Mesendoderm (in vitro differentiated cells): ENCODE results near the gene CFB.

Experiments used
- DNase-seq: peaks from one replicate; pipeline ENCODE4 v3.0.0; 2013
- H2AK5ac ChIP-seq: 2 replicates; pipeline ENCODE4 v1.6.1; 2013; ENCODE audit warnings: low read length, inconsistent platforms
- H2BK120ac ChIP-seq: 2 replicates; pipeline ENCODE4 v1.6.1; 2013; ENCODE audit warnings: low read depth, mild to moderate bottlenecking, low read length, moderate library complexity, mixed read lengths
- H2BK15ac ChIP-seq: replicated peaks from 2 replicates; pipeline ENCODE4 v1.6.1; 2013; ENCODE audit warnings: low read depth, mild to moderate bottlenecking, moderate library complexity
- H2BK5ac ChIP-seq: 2 replicates; pipeline ENCODE4 v1.6.1; 2013; ENCODE audit warnings: low read length, inconsistent platforms
- H3K18ac ChIP-seq: 2 replicates; pipeline ENCODE4 v1.6.1; 2013; ENCODE audit warnings: mild to moderate bottlenecking, low read length, mixed read lengths
- H3K23ac ChIP-seq: one replicate; pipeline ENCODE4 v1.6.1; 2013; ENCODE audit warnings: low read length
- H3K27ac ChIP-seq: 2 replicates; pipeline ENCODE4 v1.5.1; 2013; ENCODE audit warnings: low read depth, mild to moderate bottlenecking, inconsistent platforms, low read length, moderate library complexity
- H3K27me3 ChIP-seq: 2 replicates; pipeline ENCODE4 v1.6.1; 2013; ENCODE audit warnings: low read length, control low read depth, mild to moderate bottlenecking, inconsistent platforms; ENCODE audit not compliant: insufficient read depth, poor library complexity
- H3K36me3 ChIP-seq: 2 replicates; pipeline ENCODE4 v1.6.1; 2013; ENCODE audit warnings: low read length, inconsistent platforms; ENCODE audit not compliant: control insufficient read depth, insufficient read depth
- H3K4ac ChIP-seq: one replicate; pipeline ENCODE4 v1.6.1; 2013; ENCODE audit warnings: low read depth, mild to moderate bottlenecking, low read length, moderate library complexity
- H3K4me1 ChIP-seq: 2 replicates; pipeline ENCODE4 v1.6.1; 2013; ENCODE audit warnings: low read depth, low read length, inconsistent platforms; ENCODE audit not compliant: control insufficient read depth
- H3K4me2 ChIP-seq: 2 replicates; pipeline ENCODE4 v1.6.1; 2013; ENCODE audit warnings: low read length
- H3K4me3 ChIP-seq: 2 replicates; pipeline ENCODE4 v1.5.1; 2013; ENCODE audit warnings: mild to moderate bottlenecking, low read length
- H3K56ac ChIP-seq: one replicate; pipeline ENCODE4 v1.6.1; 2013; ENCODE audit warnings: low read length
- H3K79me1 ChIP-seq: 2 replicates; pipeline ENCODE4 v1.6.1; 2013; ENCODE audit warnings: low read length, inconsistent platforms
- H3K79me2 ChIP-seq: 2 replicates; pipeline ENCODE4 v1.6.1; 2013; ENCODE audit warnings: mild to moderate bottlenecking, low read length; ENCODE audit not compliant: control insufficient read depth, insufficient read depth
- H3K9ac ChIP-seq: 2 replicates; pipeline ENCODE4 v1.6.1; 2013; ENCODE audit warnings: low read length, inconsistent platforms
- H4K5ac ChIP-seq: one replicate; pipeline ENCODE4 v1.6.1; 2013; ENCODE audit warnings: low read length
- H4K8ac ChIP-seq: one replicate; pipeline ENCODE4 v1.6.1; 2013; ENCODE audit warnings: low read depth, mild to moderate bottlenecking, control low read depth, low read length, moderate library complexity
- WGBS: extraction: QIAGEN DNeasy Blood & Tissue Kit; methylation state at CpG from one replicate; pipeline ENCODE4 v1.1.7; 2013; ENCODE audit warnings: low lambda C conversion rate, missing lambda C conversion rate; ENCODE audit not compliant: insufficient coverage; ENCODE audit errors: extremely low coverage; 5-methylcytosine and 5-hydroxymethylcytosine counted together

CFB gene

GRCh38 chr6:31948306-31948705 lies 2.4 kb downstream of the CFB start:
- H3K36me3 ChIP-seq, result no peaks in the 10 kb centered on the region
- no peak overlapping the region for H2BK15ac ChIP-seq
- H2BK120ac ChIP-seq, result no peak overlapping the region
- no peak overlapping the region for H3K27ac ChIP-seq
- no peak overlapping the region for H4K8ac ChIP-seq
- H3K18ac ChIP-seq, result no peak overlapping the region
- H3K56ac ChIP-seq, result no peak overlapping the region
- H3K4ac ChIP-seq, result no peak overlapping the region
- no peak overlapping the region for H4K5ac ChIP-seq
- no peak overlapping the region for H3K23ac ChIP-seq
- no CpG with 5 or more reads among the region's 5 CpGs for WGBS
- no peak overlapping the region for H2AK5ac ChIP-seq
- no peak overlapping the region for H3K4me3 ChIP-seq
- no peak overlapping the region for H2BK5ac ChIP-seq
- no peak for DNase-seq
- H3K79me2 ChIP-seq, result no peaks in the 10 kb centered on the region
- H3K4me1 ChIP-seq, result no peaks in the 10 kb centered on the region
- H3K27me3 ChIP-seq, result no peaks in the 10 kb centered on the region
- H3K79me1 ChIP-seq, result no peaks in the 10 kb centered on the region
- H3K4me2 ChIP-seq, result no peak overlapping the region
- H3K9ac ChIP-seq, result no peak overlapping the region

GRCh38 chr6:31948753-31949413 lies 3.0 kb downstream of the CFB start:
- no peak overlapping the region for H3K56ac ChIP-seq
- H3K4me2 ChIP-seq, result no peak overlapping the region
- no peak overlapping the region for H3K4me3 ChIP-seq
- no CpG with 5 or more reads among the region's 6 CpGs for WGBS
- H3K23ac ChIP-seq, result no peak overlapping the region
- no peak overlapping the region for H3K4ac ChIP-seq
- no peaks in the 10 kb centered on the region for H3K4me1 ChIP-seq
- no peak overlapping the region for H4K5ac ChIP-seq
- no peak overlapping the region for H2BK15ac ChIP-seq
- no peak overlapping the region for H3K9ac ChIP-seq
- H2AK5ac ChIP-seq, result no peak overlapping the region
- no peak for DNase-seq
- no peak overlapping the region for H3K27ac ChIP-seq
- H2BK5ac ChIP-seq, result no peak overlapping the region
- peaks cover 2% of the 10 kb centered on the region for H3K36me3 ChIP-seq
- no peaks in the 10 kb centered on the region for H3K79me2 ChIP-seq
- no peaks in the 10 kb centered on the region for H3K27me3 ChIP-seq
- no peak overlapping the region for H2BK120ac ChIP-seq
- H3K18ac ChIP-seq, result no peak overlapping the region
- no peaks in the 10 kb centered on the region for H3K79me1 ChIP-seq
- no peak overlapping the region for H4K8ac ChIP-seq

- Histone ChIP-seq H3K36me3 (peaks cover 2% of the 10 kb centered on the region), H3K4me1 (no peaks in the 10 kb centered on the region), H3K4me2 (no peak overlapping the region), H3K79me2 (no peaks in the 10 kb centered on the region), H3K18ac (no peak overlapping the region), H4K8ac (no peak overlapping the region), H2AK5ac (no peak overlapping the region), H3K23ac (no peak overlapping the region), H4K5ac (no peak overlapping the region), H3K79me1 (no peaks in the 10 kb centered on the region), H2BK5ac (no peak overlapping the region), H3K27me3 (no peaks in the 10 kb centered on the region), H2BK15ac (no peak overlapping the region), H2BK120ac (no peak overlapping the region), H3K9ac (no peak overlapping the region), H3K4ac (no peak overlapping the region), H3K27ac (no peak overlapping the region), H3K56ac (no peak overlapping the region), H3K4me3 (no peak overlapping the region)
- WGBS, result no CpG with 5 or more reads among the region's 7 CpGs
- DNase-seq, result no peak
These were observed 4.1 kb downstream of the CFB start for GRCh38 chr6:31949926-31950548.

GRCh38 chr6:31952140-31952805 lies 6.4 kb downstream of the CFB start:
- WGBS, result no CpG with 5 or more reads among the region's 5 CpGs
- H3K23ac ChIP-seq, result no peak overlapping the region
- no peak overlapping the region for H4K8ac ChIP-seq
- no peaks in the 10 kb centered on the region for H3K4me1 ChIP-seq
- H2AK5ac ChIP-seq, result no peak overlapping the region
- no peaks in the 10 kb centered on the region for H3K27me3 ChIP-seq
- H3K27ac ChIP-seq, result no peak overlapping the region
- H3K4ac ChIP-seq, result no peak overlapping the region
- no peak overlapping the region for H2BK5ac ChIP-seq
- H3K9ac ChIP-seq, result no peak overlapping the region
- no peak overlapping the region for H2BK120ac ChIP-seq
- peaks cover 3% of the 10 kb centered on the region for H3K79me1 ChIP-seq
- no peak overlapping the region for H3K56ac ChIP-seq
- no peaks in the 10 kb centered on the region for H3K79me2 ChIP-seq
- H3K4me2 ChIP-seq, result no peak overlapping the region
- no peak overlapping the region for H4K5ac ChIP-seq
- no peak overlapping the region for H2BK15ac ChIP-seq
- H3K4me3 ChIP-seq, result no peak overlapping the region
- H3K18ac ChIP-seq, result no peak overlapping the region
- peak; percentile 60 for DNase-seq
- peaks cover 6% of the 10 kb centered on the region for H3K36me3 ChIP-seq

- no peak overlapping the region for H3K18ac ChIP-seq
- H2BK120ac ChIP-seq, result no peak overlapping the region
- H3K4me3 ChIP-seq, result no peak overlapping the region
- H2BK15ac ChIP-seq, result no peak overlapping the region
- H3K4ac ChIP-seq, result no peak overlapping the region
- H3K9ac ChIP-seq, result no peak overlapping the region
- no peak overlapping the region for H3K23ac ChIP-seq
- peaks cover under 1% of the 10 kb centered on the region for H3K4me1 ChIP-seq
- no CpG with 5 or more reads among the region's 5 CpGs for WGBS
- peaks cover 2% of the 10 kb centered on the region for H3K79me2 ChIP-seq
- H4K5ac ChIP-seq, result no peak overlapping the region
- H3K27me3 ChIP-seq, result no peaks in the 10 kb centered on the region
- no peak overlapping the region for H2AK5ac ChIP-seq
- H3K56ac ChIP-seq, result no peak overlapping the region
- no peak overlapping the region for H3K4me2 ChIP-seq
- no peak for DNase-seq
- H2BK5ac ChIP-seq, result no peak overlapping the region
- H3K36me3 ChIP-seq, result peaks cover 6% of the 10 kb centered on the region
- peaks cover 3% of the 10 kb centered on the region for H3K79me1 ChIP-seq
- H3K27ac ChIP-seq, result no peak overlapping the region
- H4K8ac ChIP-seq, result no peak overlapping the region
These were observed 7.0 kb downstream of the CFB start for GRCh38 chr6:31952890-31953289.
